GM12892 (cell line): ENCODE measurements around the gene NISCH.

Experiments used
- POLR2A ChIP-seq: IDR thresholded peaks from 2 replicates; pipeline ENCODE4 v1.6.1; 2011; ENCODE audit warnings: low read depth, low read length, control low read depth
- POLR2AphosphoS5 ChIP-seq: IDR thresholded peaks from 2 replicates; pipeline ENCODE4 v1.6.1; 2011; ENCODE audit warnings: low read depth, low read length, control low read depth

GRCh38 chr3:52420388-52420787 is 35.0 kb upstream of the NISCH start:
- TF ChIP-seq POLR2A (no peak), POLR2AphosphoS5 (no peak)
